PC-3 (cell line): ENCODE measurements around the gene EGFL8. TPM values are rescaled to one million over a fixed set of nuclear protein-coding genes. Genes with fewer than 3 reads are reported as not detected.

Source experiments
- ATAC-seq: fragments of 200-7000 bp; cut with Tn5 transposase; 2 replicates; pipeline ENCODE4 v1.9.1; 2020; ENCODE audit warnings: mild to moderate bottlenecking, moderate library complexity
- BruUV-seq: library from RNA; stranded (reverse); fragments of 400-500 nt; replicated peaks from 2 replicates; lab custom pipeline; 2021; lab: Mats Ljungman, UMichigan
- CTCF ChIA-PET: fragments of 300-600 bp; sonication (Branson Sonifier 250); formaldehyde crosslinking; loops from one replicate; lab custom pipeline; 2022; ENCODE audit warnings: antibody characterized with exemption; lab: Charles Lee
- POLR2A ChIA-PET: fragments of 300-600 bp; sonication (Branson Sonifier 250); formaldehyde crosslinking; loops from one replicate; lab custom pipeline; 2022; ENCODE audit warnings: antibody characterized with exemption; ENCODE audit not compliant: unreplicated experiment; lab: Charles Lee
- DNase-seq: peaks from one replicate; pipeline ENCODE4 v3.0.0-alpha.2; 2015
- H2AFZ ChIP-seq: fragments of 300-600 bp; sonication (generic); 2 replicates; pipeline ENCODE4 v1.6.0; 2016; ENCODE audit warnings: antibody characterized with exemption, low read length
- H3F3A ChIP-seq: fragments of 300-600 bp; sonication (generic); one replicate; pipeline ENCODE4 v1.6.0; 2017; ENCODE audit warnings: antibody characterized with exemption, low read length, control low read depth, mild to moderate bottlenecking; ENCODE audit not compliant: unreplicated experiment
- H3K27ac ChIP-seq: fragments of 300-600 bp; sonication (generic); 2 replicates; pipeline ENCODE4 v1.5.1; 2016; ENCODE audit warnings: mild to moderate bottlenecking, low read length
- H3K27me3 ChIP-seq: fragments of 300-600 bp; sonication (generic); 2 replicates; pipeline ENCODE4 v1.6.1; 2016; ENCODE audit warnings: low read length, mixed read lengths
- H3K36me3 ChIP-seq: fragments of 300-600 bp; sonication (generic); 2 replicates; pipeline ENCODE4 v1.6.1; 2016; ENCODE audit warnings: low read depth, mixed run types, low read length, mixed read lengths
- H3K4me1 ChIP-seq: fragments of 300-600 bp; sonication (generic); 2 replicates; pipeline ENCODE4 v1.5.1; 2016; ENCODE audit warnings: low read length; ENCODE audit not compliant: insufficient read depth
- H3K4me2 ChIP-seq: fragments of 300-600 bp; sonication (generic); 2 replicates; pipeline ENCODE4 v1.6.0; 2016; ENCODE audit warnings: low read length
- H3K4me3 ChIP-seq: fragments of 300-600 bp; sonication (generic); 2 replicates; pipeline ENCODE4 v1.5.1; 2016; ENCODE audit warnings: mild to moderate bottlenecking, low read length, mixed read lengths
- H3K79me2 ChIP-seq: fragments of 300-600 bp; sonication (generic); 2 replicates; pipeline ENCODE4 v1.6.1; 2017; ENCODE audit warnings: low read length, mixed read lengths
- H3K9ac ChIP-seq: fragments of 300-600 bp; sonication (generic); 2 replicates; pipeline ENCODE4 v1.6.0; 2016; ENCODE audit warnings: mild to moderate bottlenecking, low read length
- H3K9me2 ChIP-seq: fragments of 300-600 bp; sonication (generic); replicated peaks from 2 replicates; pipeline ENCODE4 v1.6.1; 2016; ENCODE audit warnings: mixed run types, low read length, mixed read lengths
- H3K9me3 ChIP-seq: fragments of 300-600 bp; sonication (generic); 2 replicates; pipeline ENCODE4 v1.6.1; 2016; ENCODE audit warnings: low read length, mixed read lengths
- H4K20me1 ChIP-seq: fragments of 300-600 bp; sonication (generic); 2 replicates; pipeline ENCODE4 v1.6.1; 2016; ENCODE audit warnings: low read length, mixed read lengths
- EZH2 ChIP-seq: fragments of 300-600 bp; sonication (generic); IDR thresholded peaks from one replicate; pipeline ENCODE4 v1.6.1; 2017; ENCODE audit warnings: antibody characterized with exemption, mild to moderate bottlenecking, low read length; ENCODE audit not compliant: unreplicated experiment
- EZH2phosphoT487 ChIP-seq: fragments of 300-600 bp; sonication (generic); IDR thresholded peaks from 2 replicates; pipeline ENCODE4 v1.6.1; 2018; ENCODE audit warnings: mild to moderate bottlenecking, antibody characterized with exemption, low read length, borderline replicate concordance
- intact Hi-C: fragments of 100-400 bp; cut with micrococcal nuclease; formaldehyde crosslinking; loops from 2 replicates; pipeline ENCODE4 v1.9.0; 2023
- microRNA-seq: library from miRNA; unstranded; fragments of <30 nt; microRNA quantifications from one replicate; pipeline ENCODE4 v1.1.0, GENCODE V29; 2020; ENCODE audit not compliant: unreplicated experiment
- total RNA-seq: library from RNA; depleted of rRNA; stranded (reverse); fragments of >200 nt; gene quantifications from 2 replicates; pipeline ENCODE4 v1.2.3, GENCODE V29; 2014; rRNA removed
- TF ChIP-seq, protein P1 (sequence below): fragments of 300-600 bp; sonication (generic); conservative IDR thresholded peaks from 2 replicates; pipeline ENCODE4 v1.5.1; 2017; ENCODE audit warnings: antibody characterized with exemption, low read depth, mild to moderate bottlenecking, low read length

Gene EGFL8
- total RNA-seq, 1 experiment from 2014 or later, result 7.9 TPM

GRCh38 chr6:32216998-32217397, 52.6 kb downstream of the EGFL8 start:
- no peaks in the 10 kb centered on the region for H3F3A ChIP-seq
- BruUV-seq, result no TSS peak
- H3K9ac ChIP-seq, result no peak overlapping the region
- no peak overlapping the region for H3K4me3 ChIP-seq
- no peak for DNase-seq
- TF ChIP-seq EZH2phosphoT487, result no peak
- TF ChIP-seq, protein P1, sequence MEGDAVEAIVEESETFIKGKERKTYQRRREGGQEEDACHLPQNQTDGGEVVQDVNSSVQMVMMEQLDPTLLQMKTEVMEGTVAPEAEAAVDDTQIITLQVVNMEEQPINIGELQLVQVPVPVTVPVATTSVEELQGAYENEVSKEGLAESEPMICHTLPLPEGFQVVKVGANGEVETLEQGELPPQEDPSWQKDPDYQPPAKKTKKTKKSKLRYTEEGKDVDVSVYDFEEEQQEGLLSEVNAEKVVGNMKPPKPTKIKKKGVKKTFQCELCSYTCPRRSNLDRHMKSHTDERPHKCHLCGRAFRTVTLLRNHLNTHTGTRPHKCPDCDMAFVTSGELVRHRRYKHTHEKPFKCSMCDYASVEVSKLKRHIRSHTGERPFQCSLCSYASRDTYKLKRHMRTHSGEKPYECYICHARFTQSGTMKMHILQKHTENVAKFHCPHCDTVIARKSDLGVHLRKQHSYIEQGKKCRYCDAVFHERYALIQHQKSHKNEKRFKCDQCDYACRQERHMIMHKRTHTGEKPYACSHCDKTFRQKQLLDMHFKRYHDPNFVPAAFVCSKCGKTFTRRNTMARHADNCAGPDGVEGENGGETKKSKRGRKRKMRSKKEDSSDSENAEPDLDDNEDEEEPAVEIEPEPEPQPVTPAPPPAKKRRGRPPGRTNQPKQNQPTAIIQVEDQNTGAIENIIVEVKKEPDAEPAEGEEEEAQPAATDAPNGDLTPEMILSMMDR, result no peak
- no peak for TF ChIP-seq EZH2
- H4K20me1 ChIP-seq, result no peaks in the 10 kb centered on the region
- H3K36me3 ChIP-seq, result no peaks in the 10 kb centered on the region
- ATAC-seq, result no peak
- peaks cover 31% of the 10 kb centered on the region for H3K27me3 ChIP-seq
- H3K4me1 ChIP-seq, result no peaks in the 10 kb centered on the region
- H3K4me2 ChIP-seq, result no peak overlapping the region
- no peaks in the 10 kb centered on the region for H3K9me3 ChIP-seq
- H3K79me2 ChIP-seq, result no peaks in the 10 kb centered on the region
- ChIA-PET CTCF (no interaction called here), POLR2A (no interaction called here)
- no peaks in the 10 kb centered on the region for H3K9me2 ChIP-seq
- intact Hi-C loops, result no loop called here
- H3K27ac ChIP-seq, result no peak overlapping the region
- no peak overlapping the region for H2AFZ ChIP-seq

Small RNA genes lying within 50 kb of the gene (microRNA-seq; reads per million reads assigned to microRNA genes)
- 5.3 reads per million, percentile 23 among the genes with 10 or more reads in this experiment for gene MIR6721
- not detected for gene MIR6833

Other genes with a start within 250 kb of the EGFL8 start
- gene C2, start 236.9 kb upstream of the EGFL8 start, total RNA-seq, result 1.1 TPM in 1 of 2 replicates, not detected in the other
- 0.86 TPM in 1 of 2 replicates, not detected in the other for gene CFB, start 218.5 kb upstream of the EGFL8 start, total RNA-seq
- gene NELFE, start 205.6 kb upstream of the EGFL8 start, total RNA-seq, result 132 and 142 TPM in 2 replicates
- gene SKIC2, start 205.4 kb upstream of the EGFL8 start, total RNA-seq, result 81.9 and 95.0 TPM in 2 replicates
- gene DXO, start 192.5 kb upstream of the EGFL8 start, total RNA-seq, result 27.1 and 32.4 TPM in 2 replicates
- 2.2 and 3.6 TPM in 2 replicates for gene C4A, start 182.5 kb upstream of the EGFL8 start, total RNA-seq
- 0.52 and 2.6 TPM in 2 replicates for gene C4B, start 149.8 kb upstream of the EGFL8 start, total RNA-seq
- gene CYP21A2, start 126.2 kb upstream of the EGFL8 start, total RNA-seq, result not detected in 2 replicates
- gene TNXB, start 55.3 kb upstream of the EGFL8 start, total RNA-seq, result 2.9 and 3.3 TPM in 2 replicates
- 33.4 and 35.7 TPM in 2 replicates for gene ATF6B, start 36.3 kb upstream of the EGFL8 start, total RNA-seq
- gene FKBPL, start 34.3 kb upstream of the EGFL8 start, total RNA-seq, result 12.6 and 16.4 TPM in 2 replicates
- gene PRRT1, start 12.7 kb upstream of the EGFL8 start, total RNA-seq, result 1.5 TPM in 1 of 2 replicates, not detected in the other
- gene PPT2, start 10.5 kb upstream of the EGFL8 start, total RNA-seq, result 16.6 and 30.8 TPM in 2 replicates
- gene AGPAT1, start 11.5 kb downstream of the EGFL8 start, total RNA-seq, result 54.7 and 59.6 TPM in 2 replicates
- gene RNF5, start 13.8 kb downstream of the EGFL8 start, total RNA-seq, result 69.0 and 80.1 TPM in 2 replicates
- gene AGER, start 19.7 kb downstream of the EGFL8 start, total RNA-seq, result 2.0 and 5.0 TPM in 2 replicates
- 25.3 and 33.3 TPM in 2 replicates for gene PBX2, start 25.6 kb downstream of the EGFL8 start, total RNA-seq
- gene GPSM3, start 28.0 kb downstream of the EGFL8 start, total RNA-seq, result 5.0 and 7.1 TPM in 2 replicates
- 1.7 and 1.8 TPM in 2 replicates for gene NOTCH4, start 59.5 kb downstream of the EGFL8 start, total RNA-seq
- gene TSBP1, start 207.3 kb downstream of the EGFL8 start, total RNA-seq, result not detected in 2 replicates
- gene BTNL2, start 242.6 kb downstream of the EGFL8 start, total RNA-seq, result not detected in 2 replicates